ENCODE results near the gene NRAP.

The NRAP gene

GRCh38 chr10:113610631-113611601 lies 52.9 kb downstream of the NRAP start:
- Histone ChIP-seq H3K4me1 (ENCODE audit: control insufficient read depth, insufficient read depth, low read length, poor library complexity, severe bottlenecking) (no peaks in the 10 kb centered on the region), H3K27ac (ENCODE audit: insufficient read depth, low read length, poor library complexity, severe bottlenecking) (no peak overlapping the region), H3K4me3 (ENCODE audit: insufficient read depth, low read depth, low read length, poor library complexity, severe bottlenecking) (no peak overlapping the region), H3K9me3 (ENCODE audit: control insufficient read depth, low read length) (no peaks in the 10 kb centered on the region), H3K36me3 (ENCODE audit: control insufficient read depth, insufficient read depth, low read length) (no peaks in the 10 kb centered on the region), H3K27me3 (replicated peaks; ENCODE audit: control insufficient read depth, insufficient read depth, low read length, poor library complexity, severe bottlenecking) (no peaks in the 10 kb centered on the region)
- DNase-seq: no peak

- Histone ChIP-seq H3K36me3 (ENCODE audit: control insufficient read depth, insufficient read depth, low read length) (no peaks in the 10 kb centered on the region), H3K4me3 (ENCODE audit: insufficient read depth, low read depth, low read length, poor library complexity, severe bottlenecking) (no peak overlapping the region)
- no peak for DNase-seq
Observed at GRCh38 chr10:113609704-113610108, 54.1 kb downstream of the NRAP start.

GRCh38 chr10:113605268-113605978 lies 58.4 kb downstream of the NRAP start:
- no peaks in the 10 kb centered on the region for H3K4me1 ChIP-seq (ENCODE audit: control insufficient read depth, insufficient read depth, low read length, poor library complexity, severe bottlenecking)
- H3K36me3 ChIP-seq (ENCODE audit: control insufficient read depth, insufficient read depth, low read length): no peaks in the 10 kb centered on the region
- H3K4me3 ChIP-seq (ENCODE audit: insufficient read depth, low read depth, low read length, poor library complexity, severe bottlenecking): no peak overlapping the region
- no peak for DNase-seq
- no peaks in the 10 kb centered on the region for H3K9me3 ChIP-seq (ENCODE audit: control insufficient read depth, low read length)
- no peaks in the 10 kb centered on the region for H3K27me3 ChIP-seq (replicated peaks; ENCODE audit: control insufficient read depth, insufficient read depth, low read length, poor library complexity, severe bottlenecking)
- H3K27ac ChIP-seq (ENCODE audit: insufficient read depth, low read length, poor library complexity, severe bottlenecking): no peak overlapping the region

More at GRCh38 chr10:113609704-113610108, 54.1 kb downstream of the NRAP start:
- no peaks in the 10 kb centered on the region for H3K27me3 ChIP-seq (replicated peaks; ENCODE audit: control insufficient read depth, insufficient read depth, low read length, poor library complexity, severe bottlenecking)
- H3K9me3 ChIP-seq (ENCODE audit: control insufficient read depth, low read length): no peaks in the 10 kb centered on the region
- no peak overlapping the region for H3K27ac ChIP-seq (ENCODE audit: insufficient read depth, low read length, poor library complexity, severe bottlenecking)
- H3K4me1 ChIP-seq (ENCODE audit: control insufficient read depth, insufficient read depth, low read length, poor library complexity, severe bottlenecking): no peaks in the 10 kb centered on the region

- no peaks in the 10 kb centered on the region for H3K4me1 ChIP-seq (ENCODE audit: control insufficient read depth, insufficient read depth, low read length, poor library complexity, severe bottlenecking)
- H3K27me3 ChIP-seq (replicated peaks; ENCODE audit: control insufficient read depth, insufficient read depth, low read length, poor library complexity, severe bottlenecking): no peaks in the 10 kb centered on the region
- no peak for DNase-seq
- H3K36me3 ChIP-seq (ENCODE audit: control insufficient read depth, insufficient read depth, low read length): no peaks in the 10 kb centered on the region
- no peak overlapping the region for H3K27ac ChIP-seq (ENCODE audit: insufficient read depth, low read length, poor library complexity, severe bottlenecking)
- H3K4me3 ChIP-seq (ENCODE audit: insufficient read depth, low read depth, low read length, poor library complexity, severe bottlenecking): no peak overlapping the region
- no peaks in the 10 kb centered on the region for H3K9me3 ChIP-seq (ENCODE audit: control insufficient read depth, low read length)
Observed at GRCh38 chr10:113604572-113604971, 59.3 kb downstream of the NRAP start.

- H3K9me3 ChIP-seq (ENCODE audit: control insufficient read depth, low read length): no peaks in the 10 kb centered on the region
- H3K4me3 ChIP-seq (ENCODE audit: insufficient read depth, low read depth, low read length, poor library complexity, severe bottlenecking): no peak overlapping the region
- no peaks in the 10 kb centered on the region for H3K4me1 ChIP-seq (ENCODE audit: control insufficient read depth, insufficient read depth, low read length, poor library complexity, severe bottlenecking)
- no peak for DNase-seq
- no peak overlapping the region for H3K27ac ChIP-seq (ENCODE audit: insufficient read depth, low read length, poor library complexity, severe bottlenecking)
- H3K27me3 ChIP-seq (replicated peaks; ENCODE audit: control insufficient read depth, insufficient read depth, low read length, poor library complexity, severe bottlenecking): no peaks in the 10 kb centered on the region
- H3K36me3 ChIP-seq (ENCODE audit: control insufficient read depth, insufficient read depth, low read length): no peaks in the 10 kb centered on the region
Observed at GRCh38 chr10:113603057-113603777, 60.6 kb downstream of the NRAP start.

GRCh38 chr10:113600569-113600968 lies 63.3 kb downstream of the NRAP start:
- no peak for DNase-seq
- H3K4me3 ChIP-seq (ENCODE audit: insufficient read depth, low read depth, low read length, poor library complexity, severe bottlenecking): no peak overlapping the region
- H3K4me1 ChIP-seq (ENCODE audit: control insufficient read depth, insufficient read depth, low read length, poor library complexity, severe bottlenecking): no peaks in the 10 kb centered on the region
- H3K9me3 ChIP-seq (ENCODE audit: control insufficient read depth, low read length): no peaks in the 10 kb centered on the region
- H3K27ac ChIP-seq (ENCODE audit: insufficient read depth, low read length, poor library complexity, severe bottlenecking): no peak overlapping the region
- no peaks in the 10 kb centered on the region for H3K27me3 ChIP-seq (replicated peaks; ENCODE audit: control insufficient read depth, insufficient read depth, low read length, poor library complexity, severe bottlenecking)
- no peaks in the 10 kb centered on the region for H3K36me3 ChIP-seq (ENCODE audit: control insufficient read depth, insufficient read depth, low read length)

GRCh38 chr10:113594652-113595051 lies 69.2 kb downstream of the NRAP start:
- DNase-seq: no peak
- no peaks in the 10 kb centered on the region for H3K27me3 ChIP-seq (replicated peaks; ENCODE audit: control insufficient read depth, insufficient read depth, low read length, poor library complexity, severe bottlenecking)
- no peaks in the 10 kb centered on the region for H3K36me3 ChIP-seq (ENCODE audit: control insufficient read depth, insufficient read depth, low read length)
- no peaks in the 10 kb centered on the region for H3K9me3 ChIP-seq (ENCODE audit: control insufficient read depth, low read length)
- H3K27ac ChIP-seq (ENCODE audit: insufficient read depth, low read length, poor library complexity, severe bottlenecking): no peak overlapping the region
- H3K4me3 ChIP-seq (ENCODE audit: insufficient read depth, low read depth, low read length, poor library complexity, severe bottlenecking): no peak overlapping the region
- no peaks in the 10 kb centered on the region for H3K4me1 ChIP-seq (ENCODE audit: control insufficient read depth, insufficient read depth, low read length, poor library complexity, severe bottlenecking)

- H3K27me3 ChIP-seq (replicated peaks; ENCODE audit: control insufficient read depth, insufficient read depth, low read length, poor library complexity, severe bottlenecking): no peaks in the 10 kb centered on the region
- DNase-seq: no peak
Observed at GRCh38 chr10:113592380-113592779, 71.5 kb downstream of the NRAP start.

GRCh38 chr10:113590581-113590980 lies 73.3 kb downstream of the NRAP start:
- H3K4me3 ChIP-seq (ENCODE audit: insufficient read depth, low read depth, low read length, poor library complexity, severe bottlenecking): no peak overlapping the region
- no peaks in the 10 kb centered on the region for H3K9me3 ChIP-seq (ENCODE audit: control insufficient read depth, low read length)
- H3K27ac ChIP-seq (ENCODE audit: insufficient read depth, low read length, poor library complexity, severe bottlenecking): no peak overlapping the region
- no peaks in the 10 kb centered on the region for H3K36me3 ChIP-seq (ENCODE audit: control insufficient read depth, insufficient read depth, low read length)
- no peaks in the 10 kb centered on the region for H3K27me3 ChIP-seq (replicated peaks; ENCODE audit: control insufficient read depth, insufficient read depth, low read length, poor library complexity, severe bottlenecking)
- no peaks in the 10 kb centered on the region for H3K4me1 ChIP-seq (ENCODE audit: control insufficient read depth, insufficient read depth, low read length, poor library complexity, severe bottlenecking)
- DNase-seq: no peak

More at GRCh38 chr10:113592380-113592779, 71.5 kb downstream of the NRAP start:
- no peaks in the 10 kb centered on the region for H3K36me3 ChIP-seq (ENCODE audit: control insufficient read depth, insufficient read depth, low read length)
- no peaks in the 10 kb centered on the region for H3K9me3 ChIP-seq (ENCODE audit: control insufficient read depth, low read length)
- H3K4me1 ChIP-seq (ENCODE audit: control insufficient read depth, insufficient read depth, low read length, poor library complexity, severe bottlenecking): no peaks in the 10 kb centered on the region
- no peak overlapping the region for H3K27ac ChIP-seq (ENCODE audit: insufficient read depth, low read length, poor library complexity, severe bottlenecking)
- no peak overlapping the region for H3K4me3 ChIP-seq (ENCODE audit: insufficient read depth, low read depth, low read length, poor library complexity, severe bottlenecking)

Data from effector memory CD4-positive, alpha-beta T cell (primary cell).